WTC11 (cell line): Measurements from ENCODE around the gene MAGI2. TPM values are rescaled to one million over a fixed set of nuclear protein-coding genes. Genes with fewer than 3 reads are reported as not detected.

Experiments
- ATAC-seq: fragments of 200-7000 bp; cut with Tn5 transposase; 2 replicates; pipeline ENCODE4 v1.10.0; 2021; ENCODE audit warnings: mild to moderate bottlenecking, moderate library complexity
- CTCF ChIA-PET: fragments of 300-600 bp; sonication (Branson Sonifier 250); formaldehyde crosslinking; loops from one replicate; lab custom pipeline; 2021; ENCODE audit warnings: antibody characterized with exemption; lab: Charles Lee
- POLR2A ChIA-PET: fragments of 350-600 bp; sonication (Branson Sonifier 250); formaldehyde crosslinking; loops from one replicate; lab custom pipeline; 2021; ENCODE audit warnings: antibody characterized with exemption; lab: Charles Lee
- DNase-seq: peaks from one replicate; pipeline ENCODE4 v3.0.0; 2021; ENCODE audit warnings: low spot score
- H3K27ac Mint-ChIP-seq: 2 replicates; pipeline ENCODE4 v1.8.0; 2021; ENCODE audit warnings: mixed read lengths
- H3K27me3 Mint-ChIP-seq: 2 replicates; pipeline ENCODE4 v1.8.0; 2021; ENCODE audit warnings: low read depth, mild to moderate bottlenecking, moderate library complexity, mixed read lengths
- H3K36me3 Mint-ChIP-seq: 2 replicates; pipeline ENCODE4 v1.8.0; 2021; ENCODE audit warnings: mixed read lengths
- H3K4me1 Mint-ChIP-seq: 2 replicates; pipeline ENCODE4 v1.8.0; 2022; ENCODE audit warnings: mixed read lengths
- H3K4me3 Mint-ChIP-seq: 2 replicates; pipeline ENCODE4 v1.8.0; 2021; ENCODE audit warnings: mild to moderate bottlenecking, moderate library complexity, mixed read lengths
- H3K9me3 Mint-ChIP-seq: 2 replicates; pipeline ENCODE4 v1.8.0; 2021; ENCODE audit warnings: mixed read lengths
- AFF4 ChIP-seq: sonication (generic); formaldehyde crosslinking; IDR thresholded peaks from 2 replicates; pipeline ENCODE4 v1.8.1; 2023; ENCODE audit warnings: mild to moderate bottlenecking, missing genetic modification reagents, borderline replicate concordance
- AR ChIP-seq: fragments of 250-450 bp; sonication (Bioruptor Pico); IDR thresholded peaks from 2 replicates; pipeline ENCODE4 v1.9.0; 2021; ENCODE audit warnings: mild to moderate bottlenecking
- E2F4 ChIP-seq: sonication (generic); formaldehyde crosslinking; IDR thresholded peaks from 2 replicates; pipeline ENCODE4 v1.8.1; 2022; ENCODE audit warnings: low read depth, mild to moderate bottlenecking, moderate library complexity, missing genetic modification reagents, borderline replicate concordance
- E2F5 ChIP-seq: sonication (generic); formaldehyde crosslinking; IDR thresholded peaks from 2 replicates; pipeline ENCODE4 v1.8.1; 2022; ENCODE audit warnings: mild to moderate bottlenecking, moderate library complexity, missing genetic modification reagents
- ELF4 ChIP-seq: sonication (generic); formaldehyde crosslinking; IDR thresholded peaks from 2 replicates; pipeline ENCODE4 v1.8.1; 2022; ENCODE audit warnings: low read depth, mild to moderate bottlenecking, moderate library complexity, missing genetic modification reagents
- ESRRA ChIP-seq: sonication (generic); formaldehyde crosslinking; IDR thresholded peaks from 2 replicates; pipeline ENCODE4 v1.8.1; 2022; ENCODE audit warnings: mild to moderate bottlenecking, missing genetic modification reagents, borderline replicate concordance
- FOXJ3 ChIP-seq: sonication (generic); formaldehyde crosslinking; IDR thresholded peaks from 2 replicates; pipeline ENCODE4 v1.9.0; 2021; ENCODE audit warnings: missing genetic modification reagents, mild to moderate bottlenecking, borderline replicate concordance
- FOXK1 ChIP-seq: sonication (generic); formaldehyde crosslinking; IDR thresholded peaks from 2 replicates; pipeline ENCODE4 v1.8.0; 2022; ENCODE audit warnings: mild to moderate bottlenecking, moderate library complexity, missing genetic modification reagents
- HMGXB4 ChIP-seq: sonication (generic); formaldehyde crosslinking; IDR thresholded peaks from 2 replicates; pipeline ENCODE4 v1.8.1; 2023; ENCODE audit warnings: mild to moderate bottlenecking, moderate library complexity, missing genetic modification reagents
- IRF1 ChIP-seq: sonication (generic); formaldehyde crosslinking; IDR thresholded peaks from 2 replicates; pipeline ENCODE4 v1.8.0; 2023; ENCODE audit warnings: missing genetic modification reagents
- JAZF1 ChIP-seq: fragments of 250-450 bp; sonication (Bioruptor Pico); IDR thresholded peaks from 2 replicates; pipeline ENCODE4 v1.9.0; 2021; ENCODE audit warnings: moderate library complexity, mild to moderate bottlenecking, inconsistent platforms
- JUN ChIP-seq: sonication (generic); formaldehyde crosslinking; IDR thresholded peaks from 2 replicates; pipeline ENCODE4 v1.8.0; 2023; ENCODE audit warnings: mild to moderate bottlenecking, missing genetic modification reagents
- MAX ChIP-seq: sonication (generic); formaldehyde crosslinking; IDR thresholded peaks from 2 replicates; pipeline ENCODE4 v1.8.0; 2022; ENCODE audit warnings: mild to moderate bottlenecking, missing genetic modification reagents
- NFATC4 ChIP-seq: fragments of 250-450 bp; sonication (Bioruptor Pico); IDR thresholded peaks from 2 replicates; pipeline ENCODE4 v1.9.0; 2021; ENCODE audit warnings: mild to moderate bottlenecking
- NR2C2 ChIP-seq: sonication (generic); formaldehyde crosslinking; IDR thresholded peaks from 2 replicates; pipeline ENCODE4 v1.8.0; 2022; ENCODE audit warnings: mild to moderate bottlenecking, missing genetic modification reagents
- OVOL2 ChIP-seq: fragments of 250-450 bp; sonication (Bioruptor Pico); IDR thresholded peaks from 2 replicates; pipeline ENCODE4 v1.9.0; 2021; ENCODE audit warnings: mild to moderate bottlenecking, borderline replicate concordance
- PRRX2 ChIP-seq: fragments of 250-450 bp; sonication (Bioruptor Pico); IDR thresholded peaks from 2 replicates; pipeline ENCODE4 v1.8.0; 2021; ENCODE audit warnings: mild to moderate bottlenecking
- RELA ChIP-seq: sonication (generic); formaldehyde crosslinking; IDR thresholded peaks from 2 replicates; pipeline ENCODE4 v1.8.1; 2022; ENCODE audit warnings: missing genetic modification reagents, mild to moderate bottlenecking, borderline replicate concordance
- SMAD4 ChIP-seq: sonication (generic); formaldehyde crosslinking; IDR thresholded peaks from 2 replicates; pipeline ENCODE4 v1.8.0; 2022; ENCODE audit warnings: mild to moderate bottlenecking, missing genetic modification reagents
- SOX15 ChIP-seq: fragments of 250-450 bp; sonication (Bioruptor Pico); IDR thresholded peaks from 2 replicates; pipeline ENCODE4 v1.9.0; 2021; ENCODE audit warnings: mild to moderate bottlenecking
- TCF7 ChIP-seq: sonication (generic); formaldehyde crosslinking; IDR thresholded peaks from 2 replicates; pipeline ENCODE4 v1.8.0; 2022; ENCODE audit warnings: mild to moderate bottlenecking, low read depth, missing genetic modification reagents, moderate library complexity
- TEAD1 ChIP-seq: sonication (generic); formaldehyde crosslinking; IDR thresholded peaks from 2 replicates; pipeline ENCODE4 v1.8.0; 2022; ENCODE audit warnings: mild to moderate bottlenecking, missing genetic modification reagents
- ZNF317 ChIP-seq: sonication (generic); formaldehyde crosslinking; IDR thresholded peaks from 2 replicates; pipeline ENCODE4 v1.8.1; 2023; ENCODE audit warnings: low read depth, mild to moderate bottlenecking, moderate library complexity, missing genetic modification reagents, borderline replicate concordance
- total RNA-seq: library from RNA; stranded (reverse); gene quantifications from 3 replicates; pipeline ENCODE4 v1.2.3, GENCODE V29; 2021

MAGI2 gene
- total RNA-seq, 1 experiment from 2014 or later, result 26.6 TPM

- Mint-ChIP-seq H3K4me3 (no peak overlapping the region), H3K36me3 (0 out of 2 replicates have a peak, but pooled peaks cover 4% of the 10 kb centered on the region), H3K27me3 (no peaks in the 10 kb centered on the region), H3K9me3 (peaks cover 3% of the 10 kb centered on the region; the same call in 1 of the 2 replicates), H3K4me1 (peaks cover 80% of the 10 kb centered on the region), H3K27ac (peak overlapping the region; percentile 92)
- TF ChIP-seq AFF4 (no peak), IRF1 (no peak), OVOL2 (CRISPR knock-in tag) (no peak), SMAD4 (CRISPR knock-in tag) (no peak), ELF4 (no peak), E2F4 (CRISPR knock-in tag) (no peak), JAZF1 (no peak), E2F5 (CRISPR knock-in tag) (no peak), MAX (no peak), FOXK1 (CRISPR knock-in tag) (no peak), HMGXB4 (CRISPR knock-in tag) (no peak), NFATC4 (CRISPR knock-in tag) (no peak)
- CTCF ChIA-PET, result interaction anchor here (1.5 kb wide), 1 partner anchor 237 kb away, joined by 3 read pairs; no protein-coding TSS in a partner anchor
- POLR2A ChIA-PET, result no interaction called here
- DNase-seq (no peak), ATAC-seq (peak; percentile 73)
Observed at GRCh38 chr7:78747592-78747991, 705.9 kb downstream of the MAGI2 start.

- ChIA-PET POLR2A (interaction anchor here (1.1 kb wide), 1 partner anchor 9 kb away, joined by 3 read pairs; no protein-coding TSS in a partner anchor), CTCF (interaction anchor here (0.9 to 1.1 kb wide), 4 partner anchors 23 to 552 kb away, joined by 3 read pairs; no protein-coding TSS in a partner anchor)
- Mint-ChIP-seq H3K4me3 (no peak overlapping the region), H3K27ac (peak overlapping the region; percentile 44; the same call in 1 of the 2 replicates), H3K36me3 (no peaks in the 10 kb centered on the region), H3K27me3 (no peaks in the 10 kb centered on the region), H3K9me3 (peaks cover 3% of the 10 kb centered on the region; the same call in 1 of the 2 replicates), H3K4me1 (peaks cover 83% of the 10 kb centered on the region)
- no peak for DNase-seq
- peak; percentile 17; the same call in 1 of the 2 replicates for ATAC-seq
- no peak for TF ChIP-seq RELA (CRISPR knock-in tag)
- TF ChIP-seq SOX15, result no peak
- TF ChIP-seq FOXJ3 (CRISPR knock-in tag), result no peak
- TF ChIP-seq TCF7 (CRISPR knock-in tag), result no peak
- TF ChIP-seq TEAD1, result no peak
- no peak for TF ChIP-seq ESRRA
- TF ChIP-seq AR (CRISPR knock-in tag), result no peak
- no peak for TF ChIP-seq PRRX2 (CRISPR knock-in tag)
- TF ChIP-seq ZNF317 (CRISPR knock-in tag), result no peak
- TF ChIP-seq JUN, result no peak
- TF ChIP-seq OVOL2 (CRISPR knock-in tag), result no peak
- no peak for TF ChIP-seq NR2C2 (CRISPR knock-in tag)
Observed at GRCh38 chr7:78746301-78746700, 707.2 kb downstream of the MAGI2 start.
